Mammary epithelial cell (primary cell): ENCODE data around the gene ZWILCH.

Experiments
- CTCF ChIP-seq, 2 donors: IDR thresholded peaks in 1 of 2; conservative IDR thresholded peaks in 1 of 2; 2 replicates each; pipeline ENCODE4 v1.5.1; 2011 to 2012; ENCODE audit warnings: inconsistent platforms in 2 of 2, low read length in 2 of 2, mild to moderate bottlenecking in 2 of 2, control low read depth in 1 of 2, low read depth in 1 of 2; ENCODE audit not compliant: insufficient read depth in 1 of 2; ENCODE audit errors: extremely low read depth in 1 of 2
- EZH2 ChIP-seq: IDR thresholded peaks from 2 replicates; pipeline ENCODE4 v1.6.1; 2012; ENCODE audit warnings: low read length, inconsistent platforms, borderline replicate concordance

- TF ChIP-seq CTCF (conservative IDR thresholded peaks at IDR 0.05 in 1 of 2, IDR thresholded peaks at IDR 0.05 in 1 of 2; ENCODE audit: extremely low read depth in 1 of 2, insufficient read depth in 1 of 2, low read depth in 1 of 2, low read length in 2 of 2) (no peak), EZH2 (no peak)
These were observed 89.7 kb downstream of the ZWILCH start for GRCh38 chr15:66594836-66595235.
